Activated naive CD4-positive, alpha-beta T cell treated with anti-CD3 and anti-CD28 coated beads, Interleukin-2, amount 10 ng/mL, durations not matched to agents 7 days and 5 days (primary cell): Measurements from ENCODE around the gene RIC1.
"Not testable (repeated sequence)": the region's sequence is repeated elsewhere in the genome, so short reads cannot be mapped to it uniquely, and the experiment has no call there.

Source experiments
- CTCF ChIA-PET: fragments of 350-600 bp; sonication (Branson Sonifier 250); formaldehyde crosslinking; loops from one replicate; lab custom pipeline; 2021; ENCODE audit warnings: antibody characterized with exemption; lab: Charles Lee
- DNase-seq: peaks from one replicate; pipeline ENCODE4 v3.0.0-alpha.2; 2020
- H3K27ac Mint-ChIP-seq: one replicate; pipeline ENCODE4 v1.8.0; 2021; ENCODE audit warnings: mild to moderate bottlenecking, moderate library complexity, mixed read lengths
- H3K27me3 Mint-ChIP-seq: one replicate; pipeline ENCODE4 v1.8.0; 2021; ENCODE audit warnings: mild to moderate bottlenecking, mixed read lengths
- H3K36me3 Mint-ChIP-seq: one replicate; pipeline ENCODE4 v1.8.0; 2021; ENCODE audit warnings: mixed read lengths
- H3K4me1 Mint-ChIP-seq: one replicate; pipeline ENCODE4 v1.8.0; 2021; ENCODE audit warnings: mixed read lengths
- H3K4me3 Mint-ChIP-seq: one replicate; pipeline ENCODE4 v1.8.0; 2021; ENCODE audit warnings: mild to moderate bottlenecking, moderate library complexity, mixed read lengths
- H3K9me3 Mint-ChIP-seq: one replicate; pipeline ENCODE4 v1.8.0; 2021; ENCODE audit warnings: mixed read lengths

RIC1 gene

DNA sequence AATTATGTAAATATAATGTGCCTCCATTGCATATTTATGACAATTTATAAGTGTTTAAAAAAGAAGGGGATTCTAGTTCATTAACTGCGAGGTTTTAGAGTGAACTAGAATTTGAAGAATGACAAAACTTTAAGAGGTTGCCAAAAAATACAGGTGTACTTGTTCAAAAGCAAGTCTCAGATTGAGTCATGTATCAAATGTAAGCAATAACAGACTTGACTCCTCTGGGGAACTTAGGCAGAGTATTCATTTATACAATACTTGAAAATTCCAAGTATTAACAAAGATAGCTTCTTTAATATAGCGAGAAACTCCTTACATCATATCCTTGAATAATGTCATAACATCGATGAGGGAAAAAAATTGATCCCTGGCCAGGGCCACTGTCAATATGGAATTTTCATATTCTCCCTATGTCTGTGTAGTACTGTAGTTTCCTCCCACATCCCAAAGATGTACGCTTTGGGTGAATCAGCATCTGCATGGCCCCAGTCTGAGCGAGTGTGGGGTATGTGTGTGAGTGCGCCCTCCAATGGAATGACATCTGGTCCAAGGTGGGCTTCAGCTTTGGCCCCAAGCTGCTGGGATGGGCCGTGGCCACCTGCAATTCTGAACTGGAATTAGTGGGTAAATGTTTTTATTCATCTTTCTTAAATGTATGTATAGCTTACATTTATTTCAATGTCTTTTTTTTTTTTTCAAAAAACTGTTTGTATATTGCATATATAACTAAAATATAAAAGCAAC is 70.1 kb downstream of the RIC1 start:
- H3K9me3 Mint-ChIP-seq: peaks cover 6% of the 10 kb centered on the region
- DNase-seq: no peak
- no peaks in the 10 kb centered on the region for H3K4me1 Mint-ChIP-seq
- H3K27me3 Mint-ChIP-seq: no peaks in the 10 kb centered on the region
- no peak overlapping the region for H3K4me3 Mint-ChIP-seq
- peaks cover 21% of the 10 kb centered on the region for H3K36me3 Mint-ChIP-seq
- CTCF ChIA-PET: no interaction called here
- no peak overlapping the region for H3K27ac Mint-ChIP-seq

DNA sequence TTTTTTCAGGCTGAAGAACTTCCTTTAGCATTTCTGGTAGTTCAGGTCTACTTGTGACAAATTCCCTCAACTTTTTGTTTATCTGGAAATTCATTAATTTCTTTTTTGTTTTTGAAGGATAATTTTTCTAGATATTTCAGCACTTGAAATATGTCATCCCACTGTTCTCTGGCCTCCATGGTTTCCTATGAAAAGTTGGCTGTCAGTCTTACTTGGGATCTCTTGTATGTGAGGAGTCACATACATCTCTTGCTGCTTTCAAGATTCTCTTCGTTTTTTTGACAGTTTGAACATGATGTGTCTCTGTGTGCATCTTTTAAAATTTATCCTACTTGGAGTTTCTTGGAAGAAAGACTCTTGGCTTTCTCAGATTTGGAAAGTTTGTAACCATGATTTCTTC is 79.5 kb downstream of the RIC1 start:
- Mint-ChIP-seq H3K4me1 (no peaks in the 10 kb centered on the region), H3K27me3 (no peaks in the 10 kb centered on the region), H3K27ac (no peak overlapping the region), H3K4me3 (no peak overlapping the region), H3K9me3 (peaks cover 29% of the 10 kb centered on the region), H3K36me3 (peaks cover 49% of the 10 kb centered on the region)
- CTCF ChIA-PET: no interaction called here
- DNase-seq: no peak

DNA sequence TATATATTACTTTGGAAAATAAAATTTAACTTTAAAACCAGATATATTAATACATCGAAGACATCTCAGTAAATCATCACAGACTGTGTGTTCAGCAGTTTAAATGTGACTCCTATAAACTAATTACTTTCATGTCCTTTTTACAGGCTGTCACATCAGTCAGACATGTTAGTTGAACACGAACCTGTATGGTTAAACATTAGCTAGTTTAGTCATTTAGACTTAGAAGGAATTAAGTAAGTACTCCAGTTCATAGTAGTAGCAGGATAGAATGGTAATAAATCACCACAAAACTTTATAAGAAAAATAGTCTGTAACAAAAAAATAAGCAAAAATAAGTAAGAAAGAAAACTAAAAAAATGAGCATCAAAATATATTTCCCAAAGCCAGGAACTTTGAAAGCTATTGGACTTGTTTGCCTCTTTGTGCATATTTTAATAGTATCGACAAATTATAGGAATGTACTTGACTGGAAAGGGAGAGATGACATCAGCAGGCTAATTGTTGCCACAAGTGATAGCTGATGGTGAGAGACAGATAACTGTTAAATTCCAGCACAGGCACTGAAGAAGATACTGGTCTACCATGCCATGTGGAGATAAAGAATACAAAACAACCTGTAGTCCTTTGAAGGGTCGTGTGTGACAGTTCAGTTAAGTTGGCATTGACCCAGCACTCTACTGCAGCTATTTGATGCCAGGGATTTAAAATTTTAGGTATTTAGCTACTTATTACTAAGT is 83.9 kb downstream of the RIC1 start:
- CTCF ChIA-PET: interaction anchor here (0.6 kb wide), 1 partner anchor 12 kb away, joined by 4 read pairs; no protein-coding TSS in a partner anchor
- Mint-ChIP-seq H3K9me3 (peaks cover 23% of the 10 kb centered on the region), H3K4me3 (no peak overlapping the region), H3K4me1 (no peaks in the 10 kb centered on the region), H3K36me3 (peaks cover 69% of the 10 kb centered on the region), H3K27ac (no peak overlapping the region), H3K27me3 (no peaks in the 10 kb centered on the region)
- no peak for DNase-seq

DNA sequence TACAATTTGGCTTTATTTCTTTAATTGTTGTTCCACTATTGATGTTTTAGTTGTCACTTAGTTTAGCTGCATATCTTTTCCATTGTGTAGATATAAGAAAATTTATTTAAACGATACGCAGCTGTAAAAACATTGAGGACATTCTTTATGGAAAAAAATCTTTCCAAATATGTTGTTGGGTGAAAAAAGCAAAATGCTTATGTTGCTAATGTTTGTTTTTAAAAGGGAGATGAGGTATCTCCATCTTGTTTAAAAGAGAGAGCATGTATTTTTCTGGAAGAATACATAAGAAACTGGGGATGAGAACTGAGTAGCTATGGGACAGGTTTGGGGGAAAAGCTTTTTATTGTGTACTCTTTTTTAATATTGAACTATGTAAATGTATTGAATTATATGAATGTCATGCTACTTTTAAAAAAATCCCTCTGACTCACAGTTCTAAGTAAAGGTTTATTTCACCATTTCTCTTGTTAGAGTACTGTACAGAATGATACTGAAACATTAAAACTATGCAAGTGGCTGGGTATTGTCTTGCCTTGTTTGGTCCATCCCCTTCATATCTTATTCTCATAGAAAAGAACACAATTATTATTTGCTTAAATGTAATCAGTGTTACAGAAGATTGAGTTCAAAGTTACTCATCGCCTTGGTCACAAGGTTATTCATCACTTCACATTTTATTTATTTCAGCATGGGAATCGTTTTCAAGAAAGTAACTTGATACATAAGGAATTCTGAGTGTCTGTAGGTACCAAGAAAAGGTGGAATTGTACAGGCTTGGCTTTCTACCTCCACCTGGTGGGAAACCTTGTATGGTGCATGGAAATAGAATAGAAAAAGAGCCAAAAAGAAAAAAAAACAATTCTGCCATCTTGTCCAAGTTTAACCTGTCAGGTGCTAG is 85.8 kb downstream of the RIC1 start:
- DNase-seq: no peak
- Mint-ChIP-seq H3K4me1 (no peaks in the 10 kb centered on the region), H3K4me3 (no peak overlapping the region), H3K9me3 (peaks cover 7% of the 10 kb centered on the region), H3K27me3 (no peaks in the 10 kb centered on the region), H3K36me3 (peaks cover 53% of the 10 kb centered on the region), H3K27ac (no peak overlapping the region)
- CTCF ChIA-PET: no interaction called here

DNA sequence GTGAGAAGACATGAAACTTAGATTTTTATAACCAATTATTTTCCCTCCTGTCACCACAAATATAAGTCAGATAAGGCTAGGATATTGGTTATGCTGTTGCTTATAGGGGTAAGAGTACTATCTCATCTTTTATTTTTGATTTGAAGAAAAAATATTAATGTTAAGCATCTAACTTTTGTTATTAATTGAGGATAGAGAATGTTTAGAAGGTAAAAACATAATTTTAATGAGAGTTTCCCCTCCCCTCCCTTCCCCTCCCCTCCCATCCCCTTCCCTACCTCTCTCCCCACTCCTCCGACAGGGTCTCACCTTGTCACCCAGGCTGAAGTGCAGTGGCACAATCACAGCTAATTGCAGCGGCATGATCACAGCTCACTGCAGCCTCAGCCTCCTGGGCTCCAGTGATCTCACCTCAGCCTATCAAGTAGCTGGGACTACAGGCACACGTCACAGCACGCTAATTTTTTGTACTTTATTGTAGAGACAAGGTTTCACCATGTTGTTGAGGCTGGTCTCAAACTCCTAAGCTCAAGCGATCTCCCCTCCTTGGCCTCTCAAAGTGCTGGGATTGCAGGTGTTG is 86.7 kb downstream of the RIC1 start:
- H3K27ac Mint-ChIP-seq: no peak overlapping the region
- no peaks in the 10 kb centered on the region for H3K27me3 Mint-ChIP-seq
- peaks cover 49% of the 10 kb centered on the region for H3K36me3 Mint-ChIP-seq
- no peak for DNase-seq
- H3K4me1 Mint-ChIP-seq: no peaks in the 10 kb centered on the region
- peaks cover 7% of the 10 kb centered on the region for H3K9me3 Mint-ChIP-seq
- H3K4me3 Mint-ChIP-seq: no peak overlapping the region
- CTCF ChIA-PET: no interaction called here

DNA sequence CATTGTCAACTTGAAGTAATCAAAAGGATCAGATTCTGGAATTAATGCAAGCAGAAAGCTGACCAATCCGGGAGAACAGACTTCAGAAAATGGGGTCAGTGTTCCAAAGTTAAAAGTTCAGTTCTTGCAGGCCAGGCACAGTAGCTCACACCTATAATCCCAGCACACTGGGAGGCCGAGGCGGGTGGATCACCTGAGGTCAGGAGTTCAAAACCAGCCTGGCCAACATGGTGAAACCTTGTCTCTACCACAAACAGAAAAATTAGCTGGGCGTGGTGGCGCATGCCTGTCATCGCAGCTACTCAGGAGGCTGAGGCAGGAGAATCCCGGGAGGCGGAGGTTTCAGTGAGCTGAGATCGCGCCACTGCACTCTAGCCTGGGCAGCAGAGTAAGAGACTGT is 88.5 kb downstream of the RIC1 start:
- DNase-seq, H3K4me1 Mint-ChIP-seq, H3K27me3 Mint-ChIP-seq, H3K4me3 Mint-ChIP-seq, H3K9me3 Mint-ChIP-seq, H3K27ac Mint-ChIP-seq: not testable (repeated sequence)
- H3K36me3 Mint-ChIP-seq: peaks cover 45% of the 10 kb centered on the region
- CTCF ChIA-PET: interaction anchor here (1.2 kb wide), 1 partner anchor 17 kb away, joined by 3 read pairs; no protein-coding TSS in a partner anchor

DNA sequence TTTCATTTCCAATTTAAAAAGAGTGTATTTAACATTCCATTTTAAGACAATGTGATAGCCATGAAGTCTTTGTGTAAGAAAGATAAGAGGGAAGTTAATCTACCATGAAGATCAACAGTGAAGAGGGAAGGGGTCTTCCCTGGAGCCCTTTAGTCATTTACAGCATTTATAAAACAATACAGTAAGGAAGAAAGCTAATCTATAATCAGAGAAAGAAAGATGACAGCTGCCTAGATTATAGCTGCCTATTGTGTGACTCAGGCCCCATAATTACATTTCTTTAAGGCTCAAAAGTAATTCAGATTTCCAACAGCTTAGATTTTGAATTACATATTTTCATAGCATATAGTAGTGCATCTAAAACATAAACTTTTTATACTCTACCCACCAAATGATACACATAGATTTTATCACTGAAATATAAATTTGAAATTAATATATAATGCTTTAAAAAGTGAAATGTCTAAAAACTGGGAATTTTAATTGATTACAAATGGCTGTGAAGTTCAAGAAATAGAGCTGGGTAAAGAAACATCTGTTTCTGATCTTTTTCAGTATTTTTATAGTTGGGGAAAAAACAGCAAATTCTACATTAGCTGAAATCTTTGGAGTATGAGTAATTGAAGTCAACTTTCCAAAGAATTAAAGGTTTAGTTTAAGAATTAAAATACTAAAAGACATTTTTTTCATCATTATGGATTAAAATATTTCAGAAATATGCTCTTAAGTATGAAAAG is 89.6 kb downstream of the RIC1 start:
- no peak overlapping the region for H3K4me3 Mint-ChIP-seq
- no peaks in the 10 kb centered on the region for H3K4me1 Mint-ChIP-seq
- CTCF ChIA-PET: interaction anchor here (0.6 to 1.2 kb wide), 3 partner anchors 18 to 264 kb away, joined by 3 to 4 read pairs (median 3); no protein-coding TSS in a partner anchor
- peaks cover 56% of the 10 kb centered on the region for H3K36me3 Mint-ChIP-seq
- peaks cover 12% of the 10 kb centered on the region for H3K9me3 Mint-ChIP-seq
- DNase-seq: no peak
- no peaks in the 10 kb centered on the region for H3K27me3 Mint-ChIP-seq
- no peak overlapping the region for H3K27ac Mint-ChIP-seq

DNA sequence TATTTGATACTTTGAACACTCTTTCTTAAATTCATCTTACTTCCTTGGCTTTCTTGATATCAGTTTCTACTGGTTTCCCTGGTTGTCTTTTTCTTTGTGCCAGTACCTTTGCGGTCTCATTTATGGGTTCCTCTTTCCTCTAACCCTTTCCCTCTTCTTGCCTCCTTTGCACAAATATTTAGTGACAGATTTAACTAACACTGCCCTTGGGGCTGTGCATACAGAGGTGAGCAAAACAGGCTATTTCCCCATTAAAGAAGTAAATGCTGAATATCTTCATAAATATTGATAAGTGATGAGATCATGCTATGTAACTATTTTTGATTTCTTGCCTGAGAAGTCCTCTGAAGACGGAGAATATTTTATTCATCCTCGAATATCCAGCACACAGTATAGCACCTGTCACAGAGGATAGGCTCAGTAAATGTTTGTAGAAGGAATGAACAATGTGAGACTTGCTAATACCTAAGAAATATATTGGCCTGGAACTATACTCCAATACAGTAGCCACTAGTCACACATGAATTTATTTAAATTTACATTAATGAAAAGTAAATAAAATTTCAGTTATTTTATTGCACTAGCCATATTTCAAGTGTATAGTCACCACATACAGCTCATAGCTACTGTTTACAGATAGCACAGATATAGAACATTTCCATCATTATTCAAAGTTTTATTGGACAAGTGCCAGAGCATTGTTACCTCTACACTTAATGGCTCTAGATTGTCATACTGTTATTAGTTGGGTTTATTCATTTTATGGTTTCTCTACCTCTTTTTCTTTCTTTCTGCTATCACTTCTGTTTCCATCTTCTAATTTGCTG is 90.4 kb downstream of the RIC1 start:
- CTCF ChIA-PET: no interaction called here
- Mint-ChIP-seq H3K27ac (no peak overlapping the region), H3K36me3 (peaks cover 58% of the 10 kb centered on the region), H3K4me3 (no peak overlapping the region), H3K4me1 (no peaks in the 10 kb centered on the region), H3K9me3 (peaks cover 14% of the 10 kb centered on the region), H3K27me3 (no peaks in the 10 kb centered on the region)
- DNase-seq: no peak

DNA sequence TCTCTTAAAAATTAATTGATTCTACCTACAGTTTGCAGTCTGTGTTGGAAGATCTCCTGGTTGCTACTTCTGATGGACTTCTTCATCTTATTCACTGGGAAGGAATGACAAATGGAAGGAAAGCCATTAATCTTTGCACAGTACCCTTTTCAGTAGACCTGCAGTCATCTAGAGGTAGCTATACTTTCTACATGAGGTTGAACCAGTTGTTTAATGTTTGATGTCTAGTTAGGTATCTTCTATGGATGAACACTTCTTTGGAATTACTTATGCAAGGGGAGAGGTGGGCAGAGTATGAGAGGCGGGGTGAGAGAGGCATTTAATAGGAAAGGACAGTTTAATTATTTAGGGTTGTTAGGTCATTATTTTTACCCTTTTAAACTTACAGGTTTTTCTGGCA is 91.2 kb downstream of the RIC1 start:
- no peak for DNase-seq
- Mint-ChIP-seq H3K36me3 (peaks cover 59% of the 10 kb centered on the region), H3K9me3 (peaks cover 15% of the 10 kb centered on the region), H3K27ac (no peak overlapping the region), H3K27me3 (no peaks in the 10 kb centered on the region), H3K4me1 (no peaks in the 10 kb centered on the region), H3K4me3 (no peak overlapping the region)
- CTCF ChIA-PET: no interaction called here

DNA sequence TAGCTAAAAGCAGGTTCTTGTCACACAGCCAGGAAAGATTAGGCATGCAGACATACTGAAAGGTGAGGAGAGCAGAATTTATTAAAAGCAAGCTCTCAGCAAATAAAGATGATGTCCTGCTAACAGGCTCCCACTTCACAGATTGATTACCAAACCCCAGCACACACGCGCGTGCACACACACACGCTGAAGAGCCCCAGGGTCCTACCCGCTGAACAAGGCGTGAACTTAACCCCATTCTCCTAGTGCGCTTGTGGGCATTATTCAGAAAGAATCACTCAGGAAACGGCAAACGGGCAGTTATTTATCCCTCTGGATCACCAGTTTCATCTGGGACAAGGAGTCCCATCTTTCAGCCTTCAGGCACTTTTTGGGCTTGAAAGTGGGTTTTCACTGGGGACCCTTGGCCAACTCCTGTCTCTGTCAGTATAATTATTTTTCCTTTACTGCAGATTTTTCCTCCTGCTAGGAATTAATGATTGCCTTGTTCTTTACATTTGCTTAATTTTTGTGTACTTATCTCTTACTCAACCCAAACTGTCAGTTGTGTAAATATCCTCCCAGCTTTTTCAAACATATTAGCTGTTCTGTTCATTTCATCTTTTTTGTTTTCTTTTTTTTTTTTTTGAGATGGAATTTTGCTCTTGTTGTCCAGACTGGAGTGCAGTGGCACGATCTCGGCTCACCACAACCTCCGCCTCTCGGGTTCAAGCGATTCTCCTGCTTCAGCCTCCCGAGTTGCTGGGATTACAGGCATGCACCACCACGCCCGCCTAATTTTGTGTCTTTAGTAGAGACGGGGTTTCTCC is 92.6 kb downstream of the RIC1 start:
- H3K27me3 Mint-ChIP-seq: no peaks in the 10 kb centered on the region
- H3K36me3 Mint-ChIP-seq: peaks cover 65% of the 10 kb centered on the region
- DNase-seq: no peak
- CTCF ChIA-PET: no interaction called here
- H3K4me3 Mint-ChIP-seq: no peak overlapping the region
- peaks cover 18% of the 10 kb centered on the region for H3K9me3 Mint-ChIP-seq
- no peak overlapping the region for H3K27ac Mint-ChIP-seq
- H3K4me1 Mint-ChIP-seq: no peaks in the 10 kb centered on the region

DNA sequence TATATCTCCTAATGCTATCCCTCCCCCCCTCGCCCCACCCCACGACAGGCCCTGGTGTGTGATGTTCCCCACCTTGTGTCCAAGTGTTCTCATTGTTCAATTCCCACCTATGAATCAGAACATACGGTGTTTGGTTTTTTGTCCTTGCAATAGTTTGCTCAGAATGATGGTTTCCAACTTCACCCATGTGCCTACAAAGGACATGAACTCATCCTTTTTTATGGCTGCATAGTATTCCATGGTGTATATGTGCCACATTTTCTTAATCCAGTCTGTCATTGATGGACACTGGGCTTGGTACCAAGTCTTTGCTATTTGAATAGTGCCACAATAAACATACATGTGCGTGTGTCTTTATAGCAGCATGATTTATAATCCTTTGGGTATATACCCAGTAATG is 93.8 kb downstream of the RIC1 start:
- H3K4me1 Mint-ChIP-seq, H3K27ac Mint-ChIP-seq, H3K27me3 Mint-ChIP-seq, DNase-seq, H3K4me3 Mint-ChIP-seq, CTCF ChIA-PET: not testable (repeated sequence)
- Mint-ChIP-seq H3K36me3 (peaks cover 66% of the 10 kb centered on the region), H3K9me3 (peaks cover 13% of the 10 kb centered on the region)

DNA sequence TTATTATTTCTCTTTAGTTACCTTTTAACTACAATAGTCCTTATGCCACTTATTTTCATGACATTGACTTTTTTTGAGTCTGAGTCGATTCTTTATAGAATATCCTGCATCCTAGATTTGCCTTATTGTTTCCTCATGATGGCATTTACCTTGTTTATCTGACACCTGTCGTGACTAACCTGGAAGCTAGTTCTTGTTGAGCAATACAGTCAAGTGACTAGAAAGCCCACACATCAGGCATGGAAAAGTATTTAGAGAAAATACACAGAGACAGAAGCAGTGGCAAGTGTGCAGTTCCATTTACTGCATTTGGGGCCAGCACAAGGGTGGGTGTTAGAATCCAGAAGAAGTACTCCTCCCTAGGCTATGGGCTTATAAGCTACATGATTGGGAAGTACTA is 106.2 kb downstream of the RIC1 start:
- CTCF ChIA-PET: no interaction called here
- no peak overlapping the region for H3K4me3 Mint-ChIP-seq
- H3K9me3 Mint-ChIP-seq: no peaks in the 10 kb centered on the region
- H3K27ac Mint-ChIP-seq: no peak overlapping the region
- no peaks in the 10 kb centered on the region for H3K4me1 Mint-ChIP-seq
- DNase-seq: no peak
- peaks cover 35% of the 10 kb centered on the region for H3K36me3 Mint-ChIP-seq
- H3K27me3 Mint-ChIP-seq: no peaks in the 10 kb centered on the region
